Left ventricle myocardium inferior (tissue), 1 donor: Measurements from ENCODE around the gene SPDYE16. TPM values are rescaled to one million over a fixed set of nuclear protein-coding genes. Genes with fewer than 3 reads are reported as not detected.
"Not testable (repeated sequence)": the region's sequence is repeated elsewhere in the genome, so short reads cannot be mapped to it uniquely, and the experiment has no call there.

Experiments
- DNase-seq: peaks from one replicate; pipeline ENCODE4 v3.0.0-alpha.2; 2020
- H3K27ac ChIP-seq: fragments of 200-600 bp; replicated peaks from 2 replicates; pipeline ENCODE4 v1.8.0; 2021
- H3K27me3 ChIP-seq: fragments of 200-600 bp; 2 replicates; pipeline ENCODE4 v1.8.0; 2021; ENCODE audit warnings: low read depth
- H3K36me3 ChIP-seq: fragments of 200-600 bp; 2 replicates; pipeline ENCODE4 v1.8.0; 2021
- H3K4me1 ChIP-seq: fragments of 200-600 bp; 2 replicates; pipeline ENCODE4 v1.8.0; 2021
- H3K4me3 ChIP-seq: fragments of 200-600 bp; 2 replicates; pipeline ENCODE4 v1.8.0; 2021; ENCODE audit warnings: mild to moderate bottlenecking, moderate library complexity
- H3K9me3 ChIP-seq: fragments of 200-600 bp; replicated peaks from 2 replicates; pipeline ENCODE4 v1.8.0; 2021
- intact Hi-C: fragments of 100-400 bp; cut with micrococcal nuclease; formaldehyde crosslinking; loops from one replicate; pipeline ENCODE4 v1.11.0; 2022
- total RNA-seq: library from RNA; stranded (reverse); fragmentation: NEBNext Ultra II Directional; extraction: Animal tissue kit (Norgen Biotek cat#: 25700); gene quantifications from one replicate; pipeline ENCODE4 v1.2.1, GENCODE V29; 2021
- TF ChIP-seq, protein P1 (sequence below): fragments of 200-600 bp; IDR thresholded peaks from 2 replicates; pipeline ENCODE4 v1.8.0; 2021; ENCODE audit warnings: antibody characterized with exemption, mild to moderate bottlenecking, borderline replicate concordance
- donor health status: DM: no; HTN: yes; CAD: no; lungs with severe emphysema.

Gene SPDYE16
- total RNA-seq, 1 donor from 2014 or later = 0.22 TPM

DNA sequence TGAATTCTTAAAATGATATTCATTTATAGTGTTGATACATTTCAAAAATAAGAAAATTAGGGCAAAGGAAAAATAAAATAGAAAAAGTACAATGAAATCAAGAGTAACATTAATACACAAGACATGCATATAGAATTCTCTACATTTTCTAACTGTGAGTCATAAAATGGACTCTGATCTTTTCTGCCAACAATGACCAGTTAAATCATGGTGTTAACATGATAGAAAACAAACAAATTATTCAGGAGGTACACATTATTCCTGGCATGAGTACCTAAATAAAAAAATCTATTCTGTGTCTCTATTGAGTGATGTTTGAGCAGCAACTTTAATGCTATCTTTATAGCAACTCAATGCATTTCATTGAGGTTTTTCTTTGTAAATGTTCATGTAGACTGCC lies 25.6 kb upstream of the SPDYE16 start:
- DNase-seq, intact Hi-C loops, H3K36me3 ChIP-seq: not testable (repeated sequence)

DNA sequence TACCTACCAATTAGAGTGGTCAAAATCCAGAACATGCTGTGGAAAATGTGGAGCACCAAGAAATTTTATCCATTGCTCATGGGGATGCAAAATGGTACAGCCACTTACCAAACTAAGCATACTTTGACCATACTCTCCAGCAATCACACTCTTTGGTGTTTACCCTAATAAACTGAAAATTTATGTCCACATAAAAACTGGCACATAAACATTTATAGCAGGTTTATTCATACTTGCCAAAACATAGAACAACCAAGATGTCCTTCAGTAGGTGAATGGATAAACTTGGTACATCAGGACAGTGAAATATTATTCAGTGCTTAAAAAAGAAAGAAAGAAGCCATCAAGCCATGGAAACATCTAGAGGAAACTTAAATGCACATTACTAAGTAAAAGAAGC lies 24.7 kb upstream of the SPDYE16 start:
- peaks cover 22% of the 10 kb centered on the region for H3K4me1 ChIP-seq
- intact Hi-C loops, H3K9me3 ChIP-seq, H3K27ac ChIP-seq, DNase-seq, H3K36me3 ChIP-seq, H3K27me3 ChIP-seq, H3K4me3 ChIP-seq: not testable (repeated sequence)

More for the DNA sequence above, 25.6 kb upstream of the SPDYE16 start:
- H3K27me3 ChIP-seq, H3K9me3 ChIP-seq, H3K4me3 ChIP-seq, H3K27ac ChIP-seq: not testable (repeated sequence)
- peaks cover 22% of the 10 kb centered on the region for H3K4me1 ChIP-seq

- H3K27ac ChIP-seq, H3K9me3 ChIP-seq, intact Hi-C loops, DNase-seq, H3K4me3 ChIP-seq, H3K27me3 ChIP-seq, H3K36me3 ChIP-seq: not testable (repeated sequence)
- peaks cover 17% of the 10 kb centered on the region for H3K4me1 ChIP-seq
Observed at GRCh38 chr7:76567311-76567710, 24.2 kb upstream of the SPDYE16 start.

DNA sequence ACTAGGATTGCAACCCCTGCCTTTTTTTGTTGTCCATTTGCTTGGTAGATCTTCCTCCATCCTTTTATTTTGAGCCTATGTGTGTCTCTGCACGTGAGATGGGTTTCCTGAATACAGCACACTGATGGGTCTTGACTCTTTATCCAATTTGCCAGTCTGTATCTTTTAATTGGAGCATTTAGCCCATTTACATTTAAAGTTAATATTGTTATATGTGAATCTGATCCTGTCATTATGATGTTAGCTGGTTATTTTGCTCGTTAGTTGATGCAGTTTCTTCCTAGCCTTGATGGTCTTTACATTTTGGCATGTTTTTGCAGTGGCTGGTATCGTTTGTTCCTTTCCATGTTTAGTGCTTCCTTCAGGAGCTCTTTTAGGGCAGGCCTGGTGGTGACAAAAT lies 21.9 kb upstream of the SPDYE16 start:
- H3K4me3 ChIP-seq, H3K36me3 ChIP-seq, H3K27me3 ChIP-seq, H3K9me3 ChIP-seq, H3K4me1 ChIP-seq, intact Hi-C loops, H3K27ac ChIP-seq, DNase-seq: not testable (repeated sequence)

DNA sequence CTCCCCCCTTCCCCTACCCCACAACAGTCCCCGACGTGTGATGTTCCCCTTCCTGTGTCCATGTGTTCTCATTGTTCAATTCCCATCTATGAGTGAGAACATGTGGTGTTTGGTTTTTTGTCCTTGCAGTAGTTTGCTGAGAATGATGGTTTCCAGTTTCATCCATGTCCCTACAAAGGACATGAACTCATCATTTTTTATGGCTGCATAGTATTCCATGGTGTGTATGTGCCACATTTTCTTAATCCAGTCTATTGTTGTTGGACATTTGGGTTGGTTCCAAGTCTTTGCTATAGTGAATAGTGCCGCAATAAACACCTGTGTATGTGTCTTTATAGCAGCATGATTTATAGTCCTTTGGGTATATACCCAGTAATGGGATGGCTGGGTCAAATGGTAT lies 18.2 kb upstream of the SPDYE16 start:
- intact Hi-C loops, H3K27ac ChIP-seq, DNase-seq, H3K9me3 ChIP-seq, H3K36me3 ChIP-seq, H3K27me3 ChIP-seq, H3K4me1 ChIP-seq, H3K4me3 ChIP-seq: not testable (repeated sequence)

- intact Hi-C loops, H3K27ac ChIP-seq: not testable (repeated sequence)
Observed at GRCh38 chr7:76560157-76560556, 17.1 kb upstream of the SPDYE16 start.

GRCh38 chr7:76559685-76560084 lies 16.6 kb upstream of the SPDYE16 start:
- H3K4me1 ChIP-seq = peaks cover 12% of the 10 kb centered on the region
- DNase-seq, H3K36me3 ChIP-seq, H3K4me3 ChIP-seq, H3K27me3 ChIP-seq, intact Hi-C loops, H3K9me3 ChIP-seq, H3K27ac ChIP-seq: not testable (repeated sequence)

More at GRCh38 chr7:76560157-76560556, 17.1 kb upstream of the SPDYE16 start:
- H3K36me3 ChIP-seq, H3K9me3 ChIP-seq, H3K27me3 ChIP-seq, DNase-seq, H3K4me3 ChIP-seq: not testable (repeated sequence)
- peaks cover 12% of the 10 kb centered on the region for H3K4me1 ChIP-seq

GRCh38 chr7:76551992-76552391 lies 8.9 kb upstream of the SPDYE16 start:
- H3K4me1 ChIP-seq = peaks cover 31% of the 10 kb centered on the region
- H3K27ac ChIP-seq, H3K9me3 ChIP-seq, intact Hi-C loops, H3K36me3 ChIP-seq, DNase-seq, H3K27me3 ChIP-seq, H3K4me3 ChIP-seq: not testable (repeated sequence)

- H3K9me3 ChIP-seq, H3K36me3 ChIP-seq, H3K27me3 ChIP-seq, DNase-seq, intact Hi-C loops: not testable (repeated sequence)
- Histone ChIP-seq H3K4me1 (peaks cover 25% of the 10 kb centered on the region), H3K4me3 (peak overlapping the region; percentile 98), H3K27ac (peak overlapping the region; percentile 96)
Observed at GRCh38 chr7:76549855-76550248, 6.8 kb upstream of the SPDYE16 start.

GRCh38 chr7:76549025-76549854 lies 6.1 kb upstream of the SPDYE16 start:
- H3K27me3 ChIP-seq, intact Hi-C loops, H3K9me3 ChIP-seq, H3K36me3 ChIP-seq: not testable (repeated sequence)
- Histone ChIP-seq H3K4me3 (peak overlapping the region; percentile 98), H3K27ac (peak overlapping the region; percentile 96), H3K4me1 (peaks cover 25% of the 10 kb centered on the region)
- DNase-seq = peak; percentile 89
- TF ChIP-seq, protein P1, sequence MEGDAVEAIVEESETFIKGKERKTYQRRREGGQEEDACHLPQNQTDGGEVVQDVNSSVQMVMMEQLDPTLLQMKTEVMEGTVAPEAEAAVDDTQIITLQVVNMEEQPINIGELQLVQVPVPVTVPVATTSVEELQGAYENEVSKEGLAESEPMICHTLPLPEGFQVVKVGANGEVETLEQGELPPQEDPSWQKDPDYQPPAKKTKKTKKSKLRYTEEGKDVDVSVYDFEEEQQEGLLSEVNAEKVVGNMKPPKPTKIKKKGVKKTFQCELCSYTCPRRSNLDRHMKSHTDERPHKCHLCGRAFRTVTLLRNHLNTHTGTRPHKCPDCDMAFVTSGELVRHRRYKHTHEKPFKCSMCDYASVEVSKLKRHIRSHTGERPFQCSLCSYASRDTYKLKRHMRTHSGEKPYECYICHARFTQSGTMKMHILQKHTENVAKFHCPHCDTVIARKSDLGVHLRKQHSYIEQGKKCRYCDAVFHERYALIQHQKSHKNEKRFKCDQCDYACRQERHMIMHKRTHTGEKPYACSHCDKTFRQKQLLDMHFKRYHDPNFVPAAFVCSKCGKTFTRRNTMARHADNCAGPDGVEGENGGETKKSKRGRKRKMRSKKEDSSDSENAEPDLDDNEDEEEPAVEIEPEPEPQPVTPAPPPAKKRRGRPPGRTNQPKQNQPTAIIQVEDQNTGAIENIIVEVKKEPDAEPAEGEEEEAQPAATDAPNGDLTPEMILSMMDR = peak; percentile 15

GRCh38 chr7:76531643-76532042 lies 11.5 kb downstream of the SPDYE16 start:
- DNase-seq, H3K4me1 ChIP-seq, H3K27me3 ChIP-seq, H3K27ac ChIP-seq, H3K36me3 ChIP-seq, intact Hi-C loops, H3K4me3 ChIP-seq, H3K9me3 ChIP-seq: not testable (repeated sequence)

DNA sequence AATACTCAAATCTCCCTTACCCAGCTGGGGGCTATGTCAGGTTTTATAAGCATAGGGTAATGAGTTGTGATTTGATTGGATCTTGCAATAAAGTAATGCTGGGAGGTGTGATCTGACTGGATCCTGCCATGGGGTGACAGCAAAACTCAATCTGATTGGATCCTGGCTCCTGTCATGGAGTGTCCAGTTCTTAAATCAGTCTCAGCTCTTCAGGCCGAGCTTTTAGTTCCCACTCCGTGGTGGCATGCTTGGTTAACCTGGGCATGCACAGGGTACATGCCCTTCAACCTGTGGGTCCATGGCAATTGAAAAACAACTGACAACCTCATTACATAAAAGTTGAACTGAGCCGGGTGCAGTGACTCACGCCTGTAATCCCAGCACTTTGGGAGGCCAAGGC lies 16.9 kb downstream of the SPDYE16 start:
- intact Hi-C loops, H3K9me3 ChIP-seq, H3K27ac ChIP-seq, H3K27me3 ChIP-seq, H3K4me1 ChIP-seq, H3K36me3 ChIP-seq, DNase-seq, H3K4me3 ChIP-seq: not testable (repeated sequence)

DNA sequence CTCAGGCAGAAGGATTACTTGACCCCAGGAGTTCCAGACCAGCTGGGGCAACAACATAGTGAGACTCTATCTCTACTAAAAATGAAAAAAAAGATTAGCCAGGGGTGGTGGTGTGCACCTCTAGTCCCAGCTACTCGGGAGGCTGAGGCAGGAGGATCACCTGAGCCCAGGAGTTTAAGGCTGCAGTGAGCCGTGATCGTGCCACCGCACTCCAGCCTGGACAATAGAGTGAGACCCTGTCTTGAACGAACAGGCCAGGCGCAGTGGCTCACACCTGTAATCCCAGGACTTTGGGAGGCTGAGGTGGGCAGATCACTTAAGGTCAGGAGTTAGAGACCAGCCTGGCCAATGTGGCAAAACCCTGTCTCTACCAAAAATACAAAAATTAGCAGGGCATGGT lies 26.2 kb downstream of the SPDYE16 start:
- H3K4me3 ChIP-seq, H3K36me3 ChIP-seq, H3K9me3 ChIP-seq, DNase-seq, H3K27ac ChIP-seq, intact Hi-C loops, H3K27me3 ChIP-seq: not testable (repeated sequence)
- H3K4me1 ChIP-seq = peaks cover 10% of the 10 kb centered on the region
